Jurkat, Clone E6-1 (cell line): Measurements from ENCODE around the gene SPTBN4.
"Not testable (repeated sequence)": the region's sequence is repeated elsewhere in the genome, so short reads cannot be mapped to it uniquely, and the experiment has no call there.

ENCODE experiments used
- DNase-seq: peaks from one replicate; pipeline ENCODE4 v3.0.0-alpha.2; 2011; ENCODE audit warnings: low read depth, low spot score
- H3K4me3 ChIP-seq: 2 replicates; pipeline ENCODE4 v1.5.1; 2011; ENCODE audit warnings: mild to moderate bottlenecking, low read length, control low read depth, moderate library complexity

Gene SPTBN4

GRCh38 chr19:40621283-40621682, 154.5 kb downstream of the SPTBN4 start:
- DNase-seq: no peak
- H3K4me3 ChIP-seq: no peak overlapping the region

GRCh38 chr19:40621966-40622772, 155.4 kb downstream of the SPTBN4 start:
- no peak for DNase-seq
- no peak overlapping the region for H3K4me3 ChIP-seq

DNA sequence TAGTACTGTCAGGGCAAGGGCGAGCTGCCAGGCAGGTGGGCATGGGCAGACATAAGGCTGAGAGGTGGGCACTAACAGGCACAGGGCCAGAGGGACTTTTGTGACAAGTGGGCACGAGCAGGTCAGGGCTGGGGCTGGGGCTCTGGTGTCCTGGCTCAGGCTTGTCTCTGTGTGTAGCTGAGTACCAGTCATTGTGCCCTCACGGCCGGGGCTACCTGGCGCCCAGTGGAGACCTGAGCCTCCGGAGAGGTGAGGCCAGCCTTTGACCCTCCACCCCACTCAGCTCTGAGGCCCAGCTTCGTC, 155.9 kb downstream of the SPTBN4 start:
- H3K4me3 ChIP-seq: no peak overlapping the region
- no peak for DNase-seq

DNA sequence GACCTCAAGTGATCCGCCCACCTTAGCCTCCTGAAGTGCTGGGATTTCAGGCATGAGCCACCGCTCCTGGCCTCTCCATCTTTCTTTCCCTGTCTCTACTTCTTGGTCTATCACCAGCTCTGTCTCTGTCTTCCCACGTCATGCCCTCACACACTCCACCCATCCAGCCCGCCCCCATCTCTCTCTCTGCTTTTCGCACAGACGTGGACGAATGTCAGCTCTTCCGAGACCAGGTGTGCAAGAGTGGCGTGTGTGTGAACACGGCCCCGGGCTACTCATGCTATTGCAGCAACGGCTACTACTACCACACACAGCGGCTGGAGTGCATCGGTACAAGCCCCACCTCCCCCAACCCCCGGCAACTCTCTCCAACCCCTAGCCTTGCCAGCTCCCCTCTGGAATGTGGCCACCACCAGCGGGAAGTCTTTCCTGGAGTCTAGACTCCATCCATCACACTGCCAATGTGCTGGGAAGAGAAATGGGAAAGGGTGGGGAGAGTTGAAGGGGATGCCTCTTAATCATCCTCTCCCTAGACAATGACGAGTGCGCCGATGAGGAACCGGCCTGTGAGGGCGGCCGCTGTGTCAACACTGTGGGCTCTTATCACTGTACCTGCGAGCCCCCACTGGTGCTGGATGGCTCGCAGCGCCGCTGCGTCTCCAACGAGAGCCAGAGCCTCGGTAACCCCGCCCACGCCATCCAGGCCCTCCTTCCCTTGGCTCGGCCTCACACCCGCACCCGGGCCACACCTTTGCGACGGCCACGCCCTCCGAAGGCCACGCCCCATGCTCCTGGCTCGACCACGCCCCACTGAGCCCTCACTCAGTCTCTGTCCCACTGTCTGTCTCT, 156.8 kb downstream of the SPTBN4 start:
- no peak for DNase-seq
- H3K4me3 ChIP-seq: no peak overlapping the region

GRCh38 chr19:40624369-40625153, 157.8 kb downstream of the SPTBN4 start:
- not testable (repeated sequence) for H3K4me3 ChIP-seq, DNase-seq

- no peak overlapping the region for H3K4me3 ChIP-seq
- DNase-seq: no peak
Observed at GRCh38 chr19:40625406-40626120, 158.8 kb downstream of the SPTBN4 start.
